Activated CD4-positive, alpha-beta memory T cell treated with anti-CD3 and anti-CD28 coated beads for 36 hours (primary cell): ENCODE data around the gene GCSAM. TPM values are rescaled to one million over a fixed set of nuclear protein-coding genes. Genes with fewer than 3 reads are reported as not detected.
A peak's percentile ranks its signal among the peaks of the same experiment; 100 is the strongest.

ENCODE experiments used
- CTCF ChIA-PET: fragments of 350-600 bp; sonication (Branson Sonifier 250); formaldehyde crosslinking; loops from one replicate; lab custom pipeline; 2021; ENCODE audit warnings: antibody characterized with exemption, inconsistent platforms; lab: Charles Lee
- POLR2A ChIA-PET: fragments of 350-600 bp; sonication (Branson Sonifier 250); formaldehyde crosslinking; loops from one replicate; lab custom pipeline; 2021; ENCODE audit warnings: antibody characterized with exemption; lab: Charles Lee
- DNase-seq: peaks from one replicate; pipeline ENCODE4 v3.0.0-alpha.2; 2020
- H3K27ac Mint-ChIP-seq: one replicate; pipeline ENCODE4 v1.8.0; 2021; ENCODE audit warnings: mixed read lengths
- H3K27me3 Mint-ChIP-seq: one replicate; pipeline ENCODE4 v1.8.0; 2021; ENCODE audit warnings: mixed read lengths
- H3K36me3 Mint-ChIP-seq: one replicate; pipeline ENCODE4 v1.8.0; 2021; ENCODE audit warnings: mixed read lengths
- H3K4me1 Mint-ChIP-seq: one replicate; pipeline ENCODE4 v1.8.0; 2021; ENCODE audit warnings: low read depth, mixed read lengths
- H3K4me3 Mint-ChIP-seq: one replicate; pipeline ENCODE4 v1.8.0; 2021; ENCODE audit warnings: mild to moderate bottlenecking, mixed read lengths
- H3K9me3 Mint-ChIP-seq: one replicate; pipeline ENCODE4 v1.8.0; 2021; ENCODE audit warnings: mixed read lengths
- intact Hi-C: fragments of 100-400 bp; cut with micrococcal nuclease; formaldehyde crosslinking; loops from one replicate; pipeline ENCODE4 v1.15.1; 2023
- total RNA-seq, 2 experiments: library from RNA; stranded (reverse); gene quantifications; one replicate each; pipeline ENCODE4 v1.2.3, GENCODE V29; 2021

The GCSAM gene
- total RNA-seq, 2 experiments from 2014 or later, result 11.7 to 14.4 TPM

DNA sequence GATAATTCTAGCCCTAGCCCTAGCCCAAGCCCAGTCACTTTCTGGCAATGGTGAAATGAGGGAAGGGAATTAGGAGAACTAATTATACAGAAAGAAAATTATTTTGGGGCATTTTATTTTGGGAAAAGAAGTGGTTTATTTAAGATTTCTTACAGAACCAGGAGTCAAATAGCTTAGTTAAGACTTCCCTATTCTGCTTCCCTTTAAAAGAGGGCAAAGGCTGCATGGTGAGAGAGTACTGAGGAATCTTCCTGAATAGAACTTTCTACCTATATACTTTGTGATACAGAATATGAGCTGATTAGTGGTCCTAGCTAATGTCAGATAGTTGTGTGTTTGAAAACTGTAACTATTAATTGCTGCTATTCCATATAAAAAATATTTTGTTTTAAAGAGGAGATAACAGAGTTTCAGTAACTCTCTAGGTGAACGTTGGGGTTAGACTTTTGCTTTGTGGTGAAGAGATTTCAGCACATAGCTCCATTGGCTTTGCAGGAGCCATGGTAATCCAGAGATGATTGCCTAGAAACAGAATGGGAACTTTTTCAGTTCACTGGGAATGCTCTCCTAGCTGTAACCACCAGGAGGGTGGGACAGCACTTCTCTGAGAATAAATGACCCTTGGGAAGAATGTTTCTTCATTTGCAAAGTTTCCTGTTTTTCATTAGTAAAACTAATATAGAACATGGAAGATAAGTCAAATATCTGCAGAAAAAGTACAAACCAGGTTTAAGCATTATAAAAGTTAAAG is 5.3 kb upstream of the GCSAM start:
- Mint-ChIP-seq H3K27me3 (no peaks in the 10 kb centered on the region), H3K4me1 (peaks cover 60% of the 10 kb centered on the region), H3K9me3 (no peaks in the 10 kb centered on the region), H3K4me3 (no peak overlapping the region), H3K27ac (no peak overlapping the region), H3K36me3 (no peaks in the 10 kb centered on the region)
- DNase-seq, result no peak
- intact Hi-C loops, result loop anchor here (5.0 kb wide), 1 partner anchor 539 kb away; no protein-coding TSS in a partner anchor
- ChIA-PET CTCF (interaction anchor here (0.7 to 6.2 kb wide), 17 partner anchors 10 to 395 kb away, joined by 3 to 42 read pairs (median 8); partner anchors contain the start of genes CD200 and SLC9C1), POLR2A (no interaction called here)

DNA sequence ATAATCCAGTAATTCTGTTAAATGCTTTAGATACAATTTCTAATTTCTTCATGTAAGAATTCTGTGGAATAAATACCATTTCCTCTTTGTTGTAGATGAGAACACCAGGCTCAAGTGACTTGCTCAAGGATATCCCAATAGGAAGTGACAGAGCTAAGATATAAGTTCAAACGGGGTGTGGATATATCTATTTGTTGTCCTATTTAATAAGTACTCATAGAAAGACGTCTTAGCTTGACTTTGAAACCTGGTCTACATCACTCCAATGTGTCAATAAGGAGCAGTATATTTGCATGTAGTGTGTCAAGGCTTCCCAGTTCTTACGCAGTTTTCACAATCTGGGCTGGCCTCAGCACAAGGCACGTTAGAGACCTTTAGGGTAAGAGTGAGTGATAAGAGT is 4.7 kb upstream of the GCSAM start:
- DNase-seq, result no peak
- intact Hi-C loops, result loop anchor here (1.0 to 5.0 kb wide), 4 partner anchors 159 to 540 kb away; no protein-coding TSS in a partner anchor
- ChIA-PET POLR2A (no interaction called here), CTCF (interaction anchor here (0.6 to 6.2 kb wide), 16 partner anchors 10 to 395 kb away, joined by 3 to 42 read pairs (median 8); partner anchors contain the start of genes CD200 and SLC9C1)
- Mint-ChIP-seq H3K27ac (no peak overlapping the region), H3K4me1 (peaks cover 63% of the 10 kb centered on the region), H3K4me3 (no peak overlapping the region), H3K9me3 (no peaks in the 10 kb centered on the region), H3K27me3 (no peaks in the 10 kb centered on the region), H3K36me3 (no peaks in the 10 kb centered on the region)

DNA sequence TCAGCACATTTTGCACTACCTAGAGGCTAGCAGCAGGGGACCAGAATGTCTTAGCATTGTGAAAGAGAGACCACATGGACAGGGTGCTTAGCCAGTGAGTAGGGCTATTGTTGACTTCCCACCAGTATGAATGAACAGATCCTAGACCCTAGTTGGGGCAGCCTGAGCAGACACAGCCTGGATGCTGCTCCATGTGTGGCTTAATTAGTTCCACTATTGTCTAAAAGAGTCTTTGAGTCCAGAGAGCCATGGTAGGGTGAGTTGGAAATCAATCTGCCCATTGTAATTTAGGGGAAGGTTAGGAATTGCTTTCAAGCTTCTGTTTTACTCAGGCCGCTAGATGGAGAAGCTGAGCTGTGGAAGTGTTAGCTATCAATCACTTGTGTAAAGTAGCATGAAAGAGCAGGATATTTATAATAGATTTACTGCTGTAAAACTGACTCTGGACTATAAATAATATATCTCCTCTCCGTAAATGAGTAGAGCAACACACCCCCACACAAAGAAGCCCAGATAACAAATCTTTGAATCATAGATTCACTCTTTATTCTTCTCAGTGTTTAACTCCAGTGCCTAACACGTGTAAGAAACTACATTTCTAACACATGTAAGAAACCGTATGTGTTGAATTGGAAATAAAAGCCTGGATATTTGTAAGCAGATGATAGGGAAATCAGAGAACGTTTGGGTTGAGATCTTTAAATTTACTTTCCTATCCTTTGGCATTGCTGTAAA is 4.1 kb upstream of the GCSAM start:
- DNase-seq, result peak; percentile 59
- ChIA-PET CTCF (interaction anchor here (0.5 to 6.2 kb wide), 17 partner anchors 9 to 1094 kb away, joined by 3 to 42 read pairs (median 8); partner anchors contain the start of genes CD200 and SLC9C1), POLR2A (no interaction called here)
- Mint-ChIP-seq H3K36me3 (no peaks in the 10 kb centered on the region), H3K4me1 (peaks cover 70% of the 10 kb centered on the region), H3K27me3 (no peaks in the 10 kb centered on the region), H3K27ac (no peak overlapping the region), H3K4me3 (no peak overlapping the region), H3K9me3 (no peaks in the 10 kb centered on the region)
- intact Hi-C loops, result loop anchor here (1.0 to 5.0 kb wide), 4 partner anchors 160 to 540 kb away; no protein-coding TSS in a partner anchor

DNA sequence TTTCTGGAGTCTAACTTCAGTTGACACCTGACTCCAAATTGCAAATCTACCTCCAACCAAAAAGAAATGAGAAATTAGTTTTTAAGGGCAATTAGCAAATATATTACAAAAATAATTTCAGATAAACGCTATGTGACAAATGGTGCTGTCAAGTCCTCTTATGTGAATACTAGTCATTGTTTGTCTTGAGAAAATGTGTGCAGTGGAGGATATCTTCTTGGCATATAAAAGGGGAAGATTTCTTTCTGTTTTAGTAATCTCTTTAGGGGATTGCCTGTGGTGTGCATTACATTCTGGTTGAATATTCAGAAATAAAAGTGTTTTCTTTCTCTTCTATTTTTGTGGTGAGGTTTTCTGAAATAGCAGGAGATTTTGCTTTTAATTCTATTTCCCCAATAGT is 3.0 kb upstream of the GCSAM start:
- Mint-ChIP-seq H3K27me3 (no peaks in the 10 kb centered on the region), H3K27ac (no peak overlapping the region), H3K4me1 (peaks cover 70% of the 10 kb centered on the region), H3K36me3 (no peaks in the 10 kb centered on the region), H3K4me3 (no peak overlapping the region), H3K9me3 (no peaks in the 10 kb centered on the region)
- ChIA-PET CTCF (interaction anchor here (0.8 to 6.2 kb wide), 5 partner anchors 8 to 384 kb away, joined by 3 to 42 read pairs (median 18); no protein-coding TSS in a partner anchor), POLR2A (no interaction called here)
- intact Hi-C loops, result loop anchor here (2.0 to 5.0 kb wide), 2 partner anchors 161 to 541 kb away; no protein-coding TSS in a partner anchor
- DNase-seq, result no peak

DNA sequence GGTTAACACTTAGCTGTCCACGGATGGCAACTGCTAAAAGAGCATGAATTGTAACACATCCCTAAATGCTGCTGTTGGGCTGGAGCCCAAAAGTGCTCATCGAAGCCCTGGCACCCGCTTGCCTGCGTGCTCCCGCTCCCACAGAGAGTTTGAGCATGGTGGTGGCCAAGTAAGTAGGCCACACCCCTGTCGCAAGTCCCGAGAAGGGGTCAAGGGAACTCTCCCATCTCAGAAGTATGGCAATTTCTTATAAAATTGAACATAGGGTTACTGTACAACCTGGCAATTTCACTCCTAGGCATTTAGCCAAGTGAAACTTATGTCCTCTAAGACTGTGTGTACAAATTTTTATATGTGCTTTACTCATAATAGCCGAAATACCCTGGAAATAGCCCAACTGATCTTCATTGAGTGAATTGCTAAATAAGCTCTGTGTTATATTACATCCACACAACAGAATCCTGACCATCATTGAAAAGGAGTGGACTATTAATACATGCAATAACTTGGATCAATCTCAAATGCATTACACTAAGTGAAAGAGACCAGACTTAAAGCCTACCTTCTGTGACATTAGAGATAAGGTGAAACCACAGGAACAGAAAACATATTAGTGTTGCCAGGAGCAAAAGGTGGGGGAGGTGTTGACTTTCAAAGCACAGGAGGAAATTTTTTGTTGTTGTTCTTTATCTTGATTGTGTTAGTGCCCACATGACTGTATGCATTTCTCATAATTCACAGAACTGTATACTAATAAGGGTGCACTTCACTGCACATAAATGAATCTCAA is 1.5 kb upstream of the GCSAM start:
- H3K27ac Mint-ChIP-seq, result peak overlapping the region; percentile 98
- intact Hi-C loops, result loop anchor here (2.0 to 5.0 kb wide), 3 partner anchors 302 to 543 kb away; no protein-coding TSS in a partner anchor
- peaks cover 1% of the 10 kb centered on the region for H3K36me3 Mint-ChIP-seq
- no peak overlapping the region for H3K4me3 Mint-ChIP-seq
- peak; percentile 22 for DNase-seq
- ChIA-PET CTCF (interaction anchor here (6.2 kb wide), 1 partner anchor 24 kb away, joined by 42 read pairs; no protein-coding TSS in a partner anchor), POLR2A (no interaction called here)
- no peaks in the 10 kb centered on the region for H3K27me3 Mint-ChIP-seq
- H3K4me1 Mint-ChIP-seq, result peaks cover 71% of the 10 kb centered on the region
- no peaks in the 10 kb centered on the region for H3K9me3 Mint-ChIP-seq

DNA sequence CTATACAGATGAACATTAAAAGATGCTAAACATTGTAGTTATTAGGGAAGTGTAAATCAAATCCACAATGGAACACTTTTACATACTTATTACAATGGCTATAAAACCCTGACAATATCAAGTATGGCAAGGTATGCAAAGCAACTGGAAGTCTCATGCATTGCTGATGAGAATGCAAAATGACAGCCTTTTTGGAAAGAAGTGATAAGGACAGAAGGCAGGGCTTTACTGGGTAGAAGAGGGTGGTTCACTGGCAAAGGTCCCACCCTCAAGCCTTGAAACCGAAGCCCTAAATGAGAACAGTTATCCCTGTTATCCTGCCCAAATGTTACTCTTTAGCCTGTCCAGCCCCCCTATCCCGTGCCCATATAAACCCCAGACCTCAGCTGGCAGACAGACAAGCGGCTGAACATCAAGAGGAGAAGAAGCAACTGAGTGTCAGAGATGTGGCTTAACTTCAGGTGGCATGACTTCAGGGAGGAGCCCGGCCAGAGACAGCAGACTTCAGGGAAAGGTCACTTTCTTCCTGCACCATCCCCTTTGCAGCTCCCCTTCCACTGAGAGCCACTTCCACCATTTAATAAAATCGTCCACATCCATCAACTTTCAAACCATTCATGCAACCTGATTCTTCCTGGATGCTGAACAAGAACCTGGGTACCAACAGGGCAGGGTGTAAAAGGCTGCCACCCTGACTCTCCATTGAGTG is 732 bp upstream of the GCSAM start:
- H3K4me3 Mint-ChIP-seq, result peak overlapping the region; percentile 98
- peaks cover 2% of the 10 kb centered on the region for H3K36me3 Mint-ChIP-seq
- H3K27me3 Mint-ChIP-seq, result no peaks in the 10 kb centered on the region
- H3K27ac Mint-ChIP-seq, result peak overlapping the region; percentile 98
- H3K9me3 Mint-ChIP-seq, result no peaks in the 10 kb centered on the region
- peaks cover 78% of the 10 kb centered on the region for H3K4me1 Mint-ChIP-seq
- ChIA-PET CTCF (interaction anchor here (6.2 kb wide), 1 partner anchor 23 kb away, joined by 42 read pairs; no protein-coding TSS in a partner anchor), POLR2A (no interaction called here)
- DNase-seq, result no peak
- intact Hi-C loops, result loop anchor here (1.0 to 5.0 kb wide), 7 partner anchors 10 to 516 kb away; partner anchors contain the start of genes CD200 and SLC35A5

DNA sequence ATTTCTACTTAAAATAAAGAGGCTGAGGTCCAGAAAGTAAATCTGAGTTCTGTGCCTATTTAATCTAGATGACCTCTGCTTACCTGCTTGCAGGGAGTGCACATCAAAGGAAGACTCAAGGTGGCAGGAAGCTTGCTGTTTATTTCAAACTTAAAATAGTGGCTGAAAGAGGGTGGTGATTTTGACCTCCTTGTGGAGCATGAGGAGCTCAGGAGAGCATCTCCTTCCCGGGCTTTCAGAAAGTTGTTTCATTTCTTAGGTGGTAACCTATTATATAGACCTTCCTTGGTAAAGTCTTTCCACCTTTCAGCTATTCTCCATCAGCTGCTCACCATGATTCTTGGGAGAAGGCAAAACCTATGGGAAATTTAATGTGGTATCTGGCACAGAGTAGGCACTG is 494 bp downstream of the GCSAM start:
- Mint-ChIP-seq H3K27me3 (no peaks in the 10 kb centered on the region), H3K27ac (peak overlapping the region; percentile 98), H3K36me3 (peaks cover 2% of the 10 kb centered on the region), H3K9me3 (no peaks in the 10 kb centered on the region), H3K4me1 (peaks cover 90% of the 10 kb centered on the region), H3K4me3 (peak overlapping the region; percentile 98)
- ChIA-PET CTCF (interaction anchor here (0.8 to 1.3 kb wide), 3 partner anchors 9 to 201 kb away, joined by 3 to 14 read pairs (median 4); partner anchors contain the start of gene CD200), POLR2A (interaction anchor here (0.9 to 1.1 kb wide), 3 partner anchors 11 to 366 kb away, joined by 3 read pairs; partner anchors contain the start of gene BTLA)
- DNase-seq, result no peak
- intact Hi-C loops, result loop anchor here (2.0 to 5.0 kb wide), 5 partner anchors 58 to 515 kb away; partner anchors contain the start of genes CD200 and SLC35A5

DNA sequence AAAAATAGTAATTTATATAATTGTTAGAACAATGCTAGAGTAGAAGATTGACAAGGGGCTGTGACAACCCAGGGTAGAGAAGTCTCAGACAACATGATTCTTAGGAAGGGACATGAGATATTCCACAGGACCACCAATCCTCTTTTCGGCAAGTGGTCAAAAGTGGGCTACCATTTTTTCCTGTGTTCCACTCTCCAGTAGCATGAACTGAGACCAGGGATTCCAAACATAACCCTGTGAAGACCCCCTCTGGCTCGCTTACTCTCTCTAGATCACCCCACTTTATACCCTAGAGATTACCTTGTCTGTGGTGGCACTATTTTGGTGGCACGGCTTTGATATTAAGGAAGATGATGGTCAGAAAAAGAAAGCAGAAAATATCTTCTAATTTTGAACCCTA is 960 bp downstream of the GCSAM start:
- DNase-seq, result no peak
- ChIA-PET POLR2A (interaction anchor here (0.9 to 1.1 kb wide), 2 partner anchors 365 to 367 kb away, joined by 3 read pairs; partner anchors contain the start of gene BTLA), CTCF (interaction anchor here (1.3 kb wide), 2 partner anchors 9 to 21 kb away, joined by 3 to 14 read pairs; no protein-coding TSS in a partner anchor)
- intact Hi-C loops, result loop anchor here (2.0 to 5.0 kb wide), 5 partner anchors 57 to 515 kb away; partner anchors contain the start of genes CD200 and SLC35A5
- Mint-ChIP-seq H3K27me3 (no peaks in the 10 kb centered on the region), H3K9me3 (no peaks in the 10 kb centered on the region), H3K27ac (peak overlapping the region; percentile 98), H3K4me1 (peaks cover 91% of the 10 kb centered on the region), H3K4me3 (peak overlapping the region; percentile 98), H3K36me3 (peaks cover 2% of the 10 kb centered on the region)

- Mint-ChIP-seq H3K9me3 (no peaks in the 10 kb centered on the region), H3K4me3 (peak overlapping the region; percentile 25), H3K27me3 (no peaks in the 10 kb centered on the region), H3K27ac (peak overlapping the region; percentile 58), H3K4me1 (peaks cover 91% of the 10 kb centered on the region), H3K36me3 (peaks cover 8% of the 10 kb centered on the region)
- CTCF ChIA-PET, result interaction anchor here (0.9 to 1.6 kb wide), 2 partner anchors 20 to 162 kb away, joined by 3 to 4 read pairs; no protein-coding TSS in a partner anchor
- no peak for DNase-seq
- POLR2A ChIA-PET, result no interaction called here
- intact Hi-C loops, result loop anchor here (5.0 kb wide), 1 partner anchor 514 kb away; no protein-coding TSS in a partner anchor
Observed at GRCh38 chr3:112131111-112131510, 1.9 kb downstream of the GCSAM start.

GRCh38 chr3:112130638-112130993 is 2.4 kb downstream of the GCSAM start:
- H3K9me3 Mint-ChIP-seq, result no peaks in the 10 kb centered on the region
- ChIA-PET CTCF (interaction anchor here (0.9 to 1.6 kb wide), 2 partner anchors 19 to 163 kb away, joined by 3 to 4 read pairs; no protein-coding TSS in a partner anchor), POLR2A (no interaction called here)
- peak overlapping the region; percentile 14 for H3K4me3 Mint-ChIP-seq
- H3K4me1 Mint-ChIP-seq, result peaks cover 90% of the 10 kb centered on the region
- peak overlapping the region; percentile 88 for H3K27ac Mint-ChIP-seq
- H3K36me3 Mint-ChIP-seq, result peaks cover 13% of the 10 kb centered on the region
- intact Hi-C loops, result loop anchor here (5.0 kb wide), 1 partner anchor 513 kb away; no protein-coding TSS in a partner anchor
- no peak for DNase-seq
- H3K27me3 Mint-ChIP-seq, result no peaks in the 10 kb centered on the region
